AG04449 (cell line): ENCODE results near the gene LOC101059915.
"Not testable (repeated sequence)": the region's sequence is repeated elsewhere in the genome, so short reads cannot be mapped to it uniquely, and the experiment has no call there.

ENCODE experiments used
- CTCF ChIA-PET: fragments of 350-600 bp; formaldehyde crosslinking; extraction: SDS; loops from one replicate; lab custom pipeline; 2021; ENCODE audit warnings: antibody characterized with exemption; lab: Yijun Ruan, JAX
- POLR2A ChIA-PET: fragments of 400-600, 350-600 bp; formaldehyde crosslinking; extraction: SDS; loops from one replicate; lab custom pipeline; 2020; ENCODE audit warnings: antibody characterized with exemption, inconsistent platforms; lab: Yijun Ruan, JAX
- DNase-seq: peaks from one replicate; pipeline ENCODE4 v3.0.0-alpha.2; 2010; ENCODE audit warnings: low read depth, low spot score
- H3K4me3 ChIP-seq: 2 replicates; pipeline ENCODE4 v1.5.1; 2011; ENCODE audit warnings: low read depth, mild to moderate bottlenecking, control low read depth, low read length
- TF ChIP-seq, protein P1 (sequence below): IDR thresholded peaks from one replicate; pipeline ENCODE4 v1.5.1; 2011; ENCODE audit warnings: mild to moderate bottlenecking, moderate library complexity, low read length, control low read depth, inconsistent platforms; ENCODE audit not compliant: insufficient read depth; ENCODE audit errors: missing control alignments

Gene LOC101059915

DNA sequence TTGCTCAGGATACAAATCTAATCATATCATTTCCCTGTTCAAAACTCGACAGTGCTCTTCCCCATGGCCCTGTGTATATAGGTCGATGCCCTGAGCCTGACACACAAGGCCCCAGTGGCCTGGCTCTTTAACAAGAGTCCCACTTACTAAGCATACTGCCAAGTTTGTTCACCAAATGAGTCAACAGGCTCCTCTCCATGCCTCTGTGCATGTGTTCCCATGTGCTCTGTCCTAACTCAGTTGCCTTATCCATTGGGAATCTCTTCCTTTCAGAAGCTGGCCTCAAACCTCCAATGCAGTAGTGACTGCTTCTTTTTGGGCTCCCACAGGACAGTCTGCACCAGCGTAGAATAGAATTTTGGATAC, 30.1 kb upstream of the LOC101059915 start:
- CTCF ChIA-PET = no interaction called here
- TF ChIP-seq, protein P1, sequence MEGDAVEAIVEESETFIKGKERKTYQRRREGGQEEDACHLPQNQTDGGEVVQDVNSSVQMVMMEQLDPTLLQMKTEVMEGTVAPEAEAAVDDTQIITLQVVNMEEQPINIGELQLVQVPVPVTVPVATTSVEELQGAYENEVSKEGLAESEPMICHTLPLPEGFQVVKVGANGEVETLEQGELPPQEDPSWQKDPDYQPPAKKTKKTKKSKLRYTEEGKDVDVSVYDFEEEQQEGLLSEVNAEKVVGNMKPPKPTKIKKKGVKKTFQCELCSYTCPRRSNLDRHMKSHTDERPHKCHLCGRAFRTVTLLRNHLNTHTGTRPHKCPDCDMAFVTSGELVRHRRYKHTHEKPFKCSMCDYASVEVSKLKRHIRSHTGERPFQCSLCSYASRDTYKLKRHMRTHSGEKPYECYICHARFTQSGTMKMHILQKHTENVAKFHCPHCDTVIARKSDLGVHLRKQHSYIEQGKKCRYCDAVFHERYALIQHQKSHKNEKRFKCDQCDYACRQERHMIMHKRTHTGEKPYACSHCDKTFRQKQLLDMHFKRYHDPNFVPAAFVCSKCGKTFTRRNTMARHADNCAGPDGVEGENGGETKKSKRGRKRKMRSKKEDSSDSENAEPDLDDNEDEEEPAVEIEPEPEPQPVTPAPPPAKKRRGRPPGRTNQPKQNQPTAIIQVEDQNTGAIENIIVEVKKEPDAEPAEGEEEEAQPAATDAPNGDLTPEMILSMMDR = no peak
- POLR2A ChIA-PET = no interaction called here
- DNase-seq = no peak
- no peak overlapping the region for H3K4me3 ChIP-seq

DNA sequence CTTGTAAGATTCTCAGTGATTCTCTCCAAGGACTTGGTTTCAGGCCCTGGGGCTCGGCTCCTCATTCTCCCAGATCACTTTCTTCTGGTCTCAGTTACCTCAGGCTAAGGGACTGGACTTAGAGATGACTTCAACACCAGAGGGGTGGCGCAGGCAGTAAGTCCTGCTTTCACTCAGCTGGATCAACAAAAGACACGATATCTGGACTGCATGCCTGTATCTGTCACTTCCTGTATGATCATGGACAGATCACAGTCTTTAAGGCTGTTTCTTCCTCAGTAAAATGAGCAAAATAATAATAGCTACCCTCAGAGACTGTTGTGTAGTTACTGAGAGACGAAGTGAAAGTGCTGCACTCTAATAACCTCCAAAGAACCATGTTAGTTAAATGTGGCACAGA, 29.5 kb upstream of the LOC101059915 start:
- peak overlapping the region; percentile 9; the same call in 1 of the 2 replicates for H3K4me3 ChIP-seq
- ChIA-PET CTCF (no interaction called here), POLR2A (no interaction called here)
- TF ChIP-seq, protein P1 = no peak
- no peak for DNase-seq

DNA sequence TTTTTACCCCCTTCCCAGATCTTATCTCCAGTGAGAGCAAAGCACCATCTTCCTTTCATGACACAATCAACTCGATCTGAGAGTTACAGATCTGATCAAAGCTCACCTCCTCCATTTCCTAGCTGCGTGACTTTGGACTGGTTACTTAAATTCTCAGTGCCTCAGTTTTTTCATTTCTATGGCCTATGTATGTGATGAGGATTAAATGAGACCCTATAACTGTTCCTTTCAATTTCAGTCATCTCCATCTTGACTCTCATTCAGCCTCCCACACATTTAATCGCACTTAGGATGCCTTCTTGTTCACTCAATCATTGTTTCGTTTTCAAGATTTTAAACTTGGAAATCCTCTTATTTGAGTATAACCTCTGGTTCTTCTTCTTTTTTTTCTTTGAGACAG, 28.9 kb upstream of the LOC101059915 start:
- ChIA-PET POLR2A (no interaction called here), CTCF (no interaction called here)
- no peak overlapping the region for H3K4me3 ChIP-seq
- TF ChIP-seq, protein P1 = no peak
- DNase-seq = no peak

DNA sequence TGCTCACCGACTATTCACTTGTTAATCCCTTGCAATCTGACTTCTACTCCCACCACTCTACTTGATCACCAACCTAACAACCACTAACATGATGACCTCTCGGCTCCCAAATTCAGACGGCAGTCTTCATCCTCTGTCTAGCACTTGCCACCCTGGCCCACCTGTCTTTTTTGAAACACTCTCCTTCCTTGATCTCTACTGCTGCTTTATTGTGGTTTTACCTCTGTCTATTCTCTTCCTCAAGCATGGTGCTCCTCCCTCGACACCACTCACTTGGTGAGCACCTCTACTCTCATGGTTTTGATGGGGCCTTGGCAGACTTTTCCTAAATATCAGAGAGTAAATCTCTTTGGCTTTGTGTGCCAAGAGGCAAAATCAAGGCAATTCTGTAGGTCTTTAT, 27.3 kb upstream of the LOC101059915 start:
- ChIA-PET CTCF (no interaction called here), POLR2A (no interaction called here)
- TF ChIP-seq, protein P1 = no peak
- no peak overlapping the region for H3K4me3 ChIP-seq
- DNase-seq = no peak

DNA sequence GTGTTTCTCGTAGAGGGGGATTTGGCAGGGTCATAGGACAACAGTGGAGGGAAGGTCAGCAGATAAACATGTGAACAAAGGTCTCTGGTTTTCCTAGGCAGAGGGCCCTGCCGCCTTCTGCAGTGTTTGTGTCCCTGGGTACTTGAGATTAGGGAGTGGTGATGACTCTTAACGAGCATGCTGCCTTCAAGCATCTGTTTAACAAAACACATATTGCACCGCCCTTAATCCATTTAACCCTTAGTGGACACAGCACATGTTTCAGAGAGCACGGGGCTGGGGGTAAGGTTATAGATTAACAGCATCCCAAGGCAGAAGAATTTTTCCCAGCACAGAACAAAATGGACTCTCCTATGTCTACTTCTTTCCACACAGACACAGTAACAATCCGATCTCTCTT, 22.9 kb upstream of the LOC101059915 start:
- DNase-seq, POLR2A ChIA-PET, H3K4me3 ChIP-seq, CTCF ChIA-PET: not testable (repeated sequence)

DNA sequence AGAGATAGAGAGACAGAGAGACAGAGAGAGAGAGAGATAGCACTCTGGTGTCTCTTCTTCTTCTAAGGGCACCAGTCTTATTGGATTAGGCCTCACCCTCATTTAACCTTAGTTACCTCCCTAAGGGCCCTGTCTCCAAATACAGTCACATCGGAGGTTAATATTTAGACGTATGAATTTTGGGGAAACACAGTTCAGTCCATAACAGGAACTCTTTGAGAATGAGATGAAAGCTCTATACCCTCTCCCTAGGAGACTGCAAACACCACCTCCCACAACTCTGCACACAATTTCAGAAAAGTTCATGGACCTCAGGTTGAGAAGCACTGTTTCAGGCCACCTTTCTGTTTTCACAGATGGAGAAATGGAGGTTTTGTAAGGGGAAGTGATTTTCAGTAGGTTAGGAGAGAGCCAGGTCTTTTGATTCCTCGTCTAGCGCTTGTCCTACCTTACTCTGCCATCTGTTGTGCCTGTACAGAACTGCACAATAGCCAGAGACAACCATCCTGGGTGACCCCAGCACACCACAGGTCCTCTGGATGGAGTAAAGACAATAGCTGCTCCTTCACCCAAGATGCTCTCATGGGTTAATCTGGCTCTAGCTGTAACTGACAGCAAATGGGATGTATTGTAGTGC, 16.9 kb upstream of the LOC101059915 start:
- ChIA-PET POLR2A (no interaction called here), CTCF (interaction anchor here (1.4 kb wide), 1 partner anchor 28 kb away, joined by 6 read pairs; no protein-coding TSS in a partner anchor)
- no peak for DNase-seq

DNA sequence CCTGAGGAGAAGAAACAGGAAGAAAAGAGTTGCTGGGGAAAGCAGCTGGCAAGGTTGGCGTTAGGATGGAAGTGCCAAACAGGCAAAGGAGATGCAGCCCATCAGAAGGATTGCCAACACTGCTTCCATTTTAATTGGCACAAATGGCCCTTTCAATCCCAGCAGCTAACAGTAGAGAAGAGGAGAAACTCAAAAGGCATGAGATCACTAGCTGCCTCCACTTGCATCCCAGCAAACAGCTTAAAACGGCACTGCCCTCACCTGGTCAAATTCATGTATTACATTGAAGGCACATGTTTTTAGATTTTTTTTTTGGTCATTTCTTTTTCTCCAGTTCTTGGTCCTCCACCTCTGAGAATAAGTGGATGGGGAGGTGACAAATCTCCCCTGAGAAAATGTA, 14.9 kb upstream of the LOC101059915 start:
- POLR2A ChIA-PET = no interaction called here
- DNase-seq = no peak
- no peak overlapping the region for H3K4me3 ChIP-seq
- TF ChIP-seq, protein P1 = peak; percentile 51
- CTCF ChIA-PET = interaction anchor here (1.0 to 1.5 kb wide), 5 partner anchors 10 to 244 kb away, joined by 3 to 7 read pairs (median 5); no protein-coding TSS in a partner anchor

More for the DNA sequence above, 16.9 kb upstream of the LOC101059915 start:
- H3K4me3 ChIP-seq = no peak overlapping the region
- TF ChIP-seq, protein P1 = no peak
